Hematopoietic multipotent progenitor cell treated with erythropoietin and hydrocortisone succinate and interleukin-3 and kit ligand, for 4 days (in vitro differentiated cells): ENCODE results near the gene SLC25A51.
A peak's percentile ranks its signal among the peaks of the same experiment; 100 is the strongest.
"Not testable (repeated sequence)": the region's sequence is repeated elsewhere in the genome, so short reads cannot be mapped to it uniquely, and the experiment has no call there.

Source experiments
- DNase-seq: peaks from one replicate; pipeline ENCODE4 v3.0.0-alpha.2; 2015

Gene SLC25A51

GRCh38 chr9:37918665-37919170 lies 14.8 kb upstream of the SLC25A51 start:
- no peak for DNase-seq

- no peak for DNase-seq
Observed at GRCh38 chr9:37917801-37918664, 14.1 kb upstream of the SLC25A51 start.

- no peak for DNase-seq
Observed at GRCh38 chr9:37917313-37917731, 13.4 kb upstream of the SLC25A51 start.

GRCh38 chr9:37916471-37917312 lies 12.8 kb upstream of the SLC25A51 start:
- no peak for DNase-seq

- no peak for DNase-seq
Observed at GRCh38 chr9:37915911-37916470, 12.1 kb upstream of the SLC25A51 start.

GRCh38 chr9:37914701-37915358 lies 10.9 kb upstream of the SLC25A51 start:
- no peak for DNase-seq

- DNase-seq = no peak
Observed at GRCh38 chr9:37914154-37914551, 10.2 kb upstream of the SLC25A51 start.

GRCh38 chr9:37913480-37914153 lies 9.7 kb upstream of the SLC25A51 start:
- peak; percentile 93 for DNase-seq

- DNase-seq = no peak
Observed at GRCh38 chr9:37911271-37911681, 7.3 kb upstream of the SLC25A51 start.

- DNase-seq = no peak
Observed at GRCh38 chr9:37910271-37910670, 6.3 kb upstream of the SLC25A51 start.

- DNase-seq = not testable (repeated sequence)
Observed at GRCh38 chr9:37909836-37910235, 5.9 kb upstream of the SLC25A51 start.

- no peak for DNase-seq
Observed at GRCh38 chr9:37909326-37909725, 5.4 kb upstream of the SLC25A51 start.

GRCh38 chr9:37908698-37909186 lies 4.8 kb upstream of the SLC25A51 start:
- DNase-seq = peak; percentile 81

- DNase-seq = no peak
Observed at GRCh38 chr9:37908283-37908682, 4.4 kb upstream of the SLC25A51 start.

GRCh38 chr9:37906312-37907239 lies 2.6 kb upstream of the SLC25A51 start:
- DNase-seq = no peak

- DNase-seq = no peak
Observed at GRCh38 chr9:37905776-37906175, 1.8 kb upstream of the SLC25A51 start.

- no peak for DNase-seq
Observed at GRCh38 chr9:37905131-37905505, 1.2 kb upstream of the SLC25A51 start.

- no peak for DNase-seq
Observed at GRCh38 chr9:37904445-37905130, 661 bp upstream of the SLC25A51 start.

GRCh38 chr9:37902796-37903646 lies 906 bp downstream of the SLC25A51 start:
- peak; percentile 36 for DNase-seq
